HepG2 (cell line): ENCODE data around the gene SDK2.

Experiments used
- SMARCC2 ChIP-seq: fragments of 450-650 bp; IDR thresholded peaks from 2 replicates; pipeline ENCODE4 v1.6.1; 2017; ENCODE audit warnings: antibody characterized with exemption, mild to moderate bottlenecking
- TF ChIP-seq, protein P1 (sequence below): sonication (generic); formaldehyde crosslinking; IDR thresholded peaks from 2 replicates; pipeline ENCODE4 v1.5.0; 2020; ENCODE audit warnings: mild to moderate bottlenecking, missing genetic modification reagents, moderate library complexity

DNA sequence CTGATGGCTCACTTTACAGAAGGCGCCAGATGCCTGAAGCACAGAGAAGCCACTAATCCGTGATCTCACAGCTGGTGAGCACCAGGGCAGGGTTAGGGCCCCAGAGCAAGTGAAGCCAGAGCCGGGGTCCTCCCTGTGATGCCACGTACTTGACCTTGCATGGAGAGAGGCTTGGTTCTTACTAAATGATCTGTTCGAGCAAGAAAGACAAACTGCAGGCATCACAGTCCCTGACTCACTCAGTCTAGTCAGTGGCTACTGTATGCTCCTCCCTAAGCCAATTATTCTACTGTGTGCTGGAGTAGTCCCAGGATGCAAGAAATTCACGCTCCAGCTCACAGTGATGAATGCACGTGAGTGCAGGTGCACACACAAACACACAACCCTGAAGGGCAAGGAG, 55.4 kb downstream of the SDK2 start:
- TF ChIP-seq, protein P1, sequence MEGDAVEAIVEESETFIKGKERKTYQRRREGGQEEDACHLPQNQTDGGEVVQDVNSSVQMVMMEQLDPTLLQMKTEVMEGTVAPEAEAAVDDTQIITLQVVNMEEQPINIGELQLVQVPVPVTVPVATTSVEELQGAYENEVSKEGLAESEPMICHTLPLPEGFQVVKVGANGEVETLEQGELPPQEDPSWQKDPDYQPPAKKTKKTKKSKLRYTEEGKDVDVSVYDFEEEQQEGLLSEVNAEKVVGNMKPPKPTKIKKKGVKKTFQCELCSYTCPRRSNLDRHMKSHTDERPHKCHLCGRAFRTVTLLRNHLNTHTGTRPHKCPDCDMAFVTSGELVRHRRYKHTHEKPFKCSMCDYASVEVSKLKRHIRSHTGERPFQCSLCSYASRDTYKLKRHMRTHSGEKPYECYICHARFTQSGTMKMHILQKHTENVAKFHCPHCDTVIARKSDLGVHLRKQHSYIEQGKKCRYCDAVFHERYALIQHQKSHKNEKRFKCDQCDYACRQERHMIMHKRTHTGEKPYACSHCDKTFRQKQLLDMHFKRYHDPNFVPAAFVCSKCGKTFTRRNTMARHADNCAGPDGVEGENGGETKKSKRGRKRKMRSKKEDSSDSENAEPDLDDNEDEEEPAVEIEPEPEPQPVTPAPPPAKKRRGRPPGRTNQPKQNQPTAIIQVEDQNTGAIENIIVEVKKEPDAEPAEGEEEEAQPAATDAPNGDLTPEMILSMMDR (CRISPR knock-in tag) = no peak
- no peak for TF ChIP-seq SMARCC2
